GM12865 (cell line): ENCODE measurements around the gene PSAT1.

Experiments
- DNase-seq: peaks from one replicate; pipeline ENCODE4 v3.0.0; 2010; ENCODE audit warnings: low read depth
- H3K4me3 ChIP-seq: 2 replicates; pipeline ENCODE4 v1.5.1; 2011; ENCODE audit warnings: mild to moderate bottlenecking, low read depth, low read length, control low read depth
- CTCF ChIP-seq: IDR thresholded peaks from 2 replicates; pipeline ENCODE4 v1.5.1; 2011; ENCODE audit warnings: low read length, control low read depth, low read depth, inconsistent platforms; ENCODE audit not compliant: insufficient read depth; ENCODE audit errors: missing control alignments

Gene PSAT1

GRCh38 chr9:78324068-78324650 lies 27.2 kb downstream of the PSAT1 start:
- DNase-seq: no peak
- no peak for TF ChIP-seq CTCF
- no peak overlapping the region for H3K4me3 ChIP-seq

DNA sequence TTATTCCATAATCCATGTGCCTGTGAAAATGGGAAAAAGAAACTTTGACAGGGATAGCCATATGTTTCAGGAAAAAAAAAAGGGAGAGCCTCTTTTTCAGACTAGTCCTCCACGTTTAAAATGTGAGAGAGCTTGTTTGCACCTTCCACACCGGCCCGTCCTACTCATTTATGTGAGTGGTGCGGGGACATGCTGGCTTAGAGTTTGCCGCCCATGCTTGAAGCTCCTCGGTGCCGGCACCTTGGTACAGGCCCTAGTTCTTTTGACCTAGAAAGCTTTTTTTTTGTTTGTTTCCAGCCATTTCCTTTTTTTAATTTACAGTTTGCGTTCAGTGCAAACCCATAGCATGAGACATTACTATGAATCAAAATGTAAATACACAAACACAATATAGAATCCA lies 27.8 kb downstream of the PSAT1 start:
- TF ChIP-seq CTCF: no peak

DNA sequence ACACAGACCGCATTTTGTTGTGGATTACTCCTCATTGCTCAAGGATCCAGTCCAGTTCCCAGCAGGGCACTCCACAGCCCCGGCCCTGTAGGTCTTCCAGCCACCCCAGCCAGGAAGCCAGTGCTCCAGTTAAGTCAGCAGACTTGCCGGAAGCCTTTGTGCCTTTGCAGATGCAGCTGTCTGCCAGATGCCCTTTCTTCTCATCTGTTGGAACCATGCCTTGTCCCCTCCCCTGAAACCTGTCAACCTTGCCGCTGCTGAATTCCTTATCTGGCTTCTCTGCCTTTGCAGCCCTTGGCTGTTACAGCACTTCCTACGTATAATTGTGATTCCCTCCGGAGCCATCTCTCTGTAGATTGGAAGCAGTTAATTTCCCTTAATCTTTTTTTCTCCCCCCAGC lies 28.4 kb downstream of the PSAT1 start:
- no peak for DNase-seq
- no peak for TF ChIP-seq CTCF
- H3K4me3 ChIP-seq: no peak overlapping the region

More for the DNA sequence above, 27.8 kb downstream of the PSAT1 start:
- no peak for DNase-seq
- no peak overlapping the region for H3K4me3 ChIP-seq

DNA sequence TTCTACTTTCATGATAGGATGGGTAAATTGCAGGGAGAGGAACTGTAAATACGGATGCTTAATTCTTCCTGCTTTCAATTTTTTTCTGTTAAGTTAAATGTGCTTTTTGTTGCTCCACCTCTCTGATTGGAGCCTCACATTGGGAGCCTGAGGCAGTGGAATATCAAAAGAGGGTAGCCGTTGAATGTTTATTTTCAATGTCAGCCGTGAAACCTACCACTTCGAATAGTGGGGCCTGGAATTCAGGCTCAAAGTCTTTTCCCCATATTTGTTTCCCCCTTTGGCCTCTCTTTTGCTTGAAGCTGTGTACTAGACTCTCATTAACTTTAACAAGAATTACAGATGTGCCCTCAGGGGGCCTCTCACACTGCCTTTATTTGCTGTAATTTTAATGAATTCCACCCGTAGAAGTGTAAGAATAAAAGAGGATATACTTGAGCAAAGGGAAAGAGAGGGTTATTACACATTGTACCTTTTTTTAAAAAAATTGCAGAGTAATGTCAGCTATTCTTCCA lies 29.0 kb downstream of the PSAT1 start:
- no peak overlapping the region for H3K4me3 ChIP-seq
- DNase-seq: no peak
- no peak for TF ChIP-seq CTCF

- TF ChIP-seq CTCF: no peak
- DNase-seq: no peak
- H3K4me3 ChIP-seq: no peak overlapping the region
Observed at GRCh38 chr9:78326564-78326963, 29.6 kb downstream of the PSAT1 start.

DNA sequence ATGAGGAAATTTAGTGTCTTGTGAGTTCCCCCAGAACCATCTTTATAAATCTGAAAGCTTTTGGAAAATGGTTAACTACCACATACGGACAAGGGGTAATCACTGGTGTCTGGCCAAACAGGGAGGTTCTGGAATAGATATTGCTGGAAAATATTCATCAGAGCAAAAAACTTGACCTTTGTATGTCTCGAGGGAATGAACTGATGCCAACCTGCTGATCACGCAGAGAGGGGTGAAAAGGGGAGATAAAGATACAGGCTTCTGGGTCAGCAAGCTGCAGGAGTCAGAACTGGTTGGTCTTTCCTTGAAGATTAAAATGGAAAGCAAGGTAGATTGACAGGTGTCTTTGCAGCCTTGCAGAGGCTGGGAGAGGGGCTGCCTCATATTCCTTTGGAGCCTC lies 35.5 kb downstream of the PSAT1 start:
- DNase-seq: no peak
- no peak for TF ChIP-seq CTCF
- no peak overlapping the region for H3K4me3 ChIP-seq

DNA sequence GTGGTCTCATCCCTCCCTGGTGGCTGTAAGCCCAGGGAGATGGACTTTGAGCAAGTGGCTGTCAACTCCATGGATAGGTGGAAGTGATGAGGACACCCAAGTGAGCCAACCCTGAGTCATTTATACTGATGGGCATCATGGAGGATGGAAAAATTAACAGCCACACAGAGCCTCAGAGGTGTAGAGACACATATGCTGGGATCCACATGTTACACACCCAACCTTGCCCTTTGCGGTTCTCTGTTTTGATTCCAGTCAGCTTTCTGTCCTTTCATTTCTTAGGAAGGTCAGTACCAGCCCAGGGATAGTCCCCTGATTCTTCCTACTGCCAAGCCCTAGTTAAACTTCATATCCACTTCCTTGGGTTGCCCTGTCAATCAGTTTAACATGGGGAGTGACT lies 51.9 kb downstream of the PSAT1 start:
- TF ChIP-seq CTCF: no peak
- DNase-seq: no peak
- H3K4me3 ChIP-seq: no peak overlapping the region
